HepG2 (cell line): Measurements from ENCODE around the gene TASP1. TPM values are rescaled to one million over a fixed set of nuclear protein-coding genes. Genes with fewer than 3 reads are reported as not detected.

ENCODE experiments used
- CC2D1A ChIP-seq: sonication (generic); formaldehyde crosslinking; IDR thresholded peaks from 2 replicates; pipeline ENCODE4 v1.8.1; 2023; ENCODE audit warnings: mild to moderate bottlenecking, missing genetic modification reagents
- FOXA3 ChIP-seq: IDR thresholded peaks from 2 replicates; pipeline ENCODE4 v1.6.1; 2016; ENCODE audit warnings: missing genetic modification reagents, missing compliant biosample characterization
- HOXA5 ChIP-seq: sonication (generic); formaldehyde crosslinking; IDR thresholded peaks from 2 replicates; pipeline ENCODE4 v1.4.0; 2020; ENCODE audit warnings: missing genetic modification reagents
- KDM5B ChIP-seq: sonication (generic); formaldehyde crosslinking; IDR thresholded peaks from 2 replicates; pipeline ENCODE4 v1.4.0; 2020; ENCODE audit warnings: missing genetic modification reagents, mild to moderate bottlenecking, borderline replicate concordance
- MYNN ChIP-seq: sonication (generic); formaldehyde crosslinking; IDR thresholded peaks from 2 replicates; pipeline ENCODE4 v1.4.0; 2020; ENCODE audit warnings: mild to moderate bottlenecking, low read depth, missing genetic modification reagents
- RCOR2 ChIP-seq: IDR thresholded peaks from 2 replicates; pipeline ENCODE4 v1.6.1; 2016; ENCODE audit warnings: missing biosample characterization, missing genetic modification reagents
- RELA ChIP-seq: sonication (generic); formaldehyde crosslinking; IDR thresholded peaks from 2 replicates; pipeline ENCODE4 v1.4.0; 2020; ENCODE audit warnings: missing genetic modification reagents
- SATB2 ChIP-seq: sonication (generic); formaldehyde crosslinking; IDR thresholded peaks from 2 replicates; pipeline ENCODE4 v1.5.0; 2020; ENCODE audit warnings: missing genetic modification reagents
- SIN3A ChIP-seq: IDR thresholded peaks from 2 replicates; pipeline ENCODE4 v1.6.1; 2011; ENCODE audit warnings: low read depth, mild to moderate bottlenecking, control low read depth, low read length, borderline replicate concordance
- SIX1 ChIP-seq: sonication (generic); formaldehyde crosslinking; IDR thresholded peaks from 2 replicates; pipeline ENCODE4 v1.4.0; 2020; ENCODE audit warnings: missing genetic modification reagents, borderline replicate concordance
- SP2 ChIP-seq: sonication (generic); formaldehyde crosslinking; IDR thresholded peaks from 2 replicates; pipeline ENCODE4 v1.5.1; 2020; ENCODE audit warnings: mild to moderate bottlenecking, missing genetic modification reagents
- SP5 ChIP-seq: IDR thresholded peaks from 2 replicates; pipeline ENCODE4 v1.6.1; 2016; ENCODE audit warnings: low read depth, borderline replicate concordance
- SRSF4 ChIP-seq: fragments of 200-400 bp; formaldehyde crosslinking; IDR thresholded peaks from one replicate; pipeline ENCODE4 v1.6.1; 2018; ENCODE audit warnings: mild to moderate bottlenecking, low read depth, low read length, moderate library complexity; ENCODE audit not compliant: poor library complexity, severe bottlenecking
- TBL1XR1 ChIP-seq: fragments of 150-350 bp; IDR thresholded peaks from 2 replicates; pipeline ENCODE4 v1.6.1; 2014; ENCODE audit warnings: borderline replicate concordance, low read length; ENCODE audit not compliant: partially characterized antibody
- ZNF335 ChIP-seq: sonication (generic); formaldehyde crosslinking; IDR thresholded peaks from 2 replicates; pipeline ENCODE4 v1.4.0; 2020; ENCODE audit warnings: missing genetic modification reagents
- ZNF496 ChIP-seq: sonication (generic); formaldehyde crosslinking; IDR thresholded peaks from 2 replicates; pipeline ENCODE4 v1.8.1; 2023; ENCODE audit warnings: mild to moderate bottlenecking, moderate library complexity, missing genetic modification reagents; ENCODE audit not compliant: insufficient replicate concordance
- ZNF792 ChIP-seq: IDR thresholded peaks from 2 replicates; pipeline ENCODE4 v1.6.1; 2016
- ZNF883 ChIP-seq: sonication (generic); formaldehyde crosslinking; IDR thresholded peaks from 2 replicates; pipeline ENCODE4 v1.5.1; 2020; ENCODE audit warnings: mild to moderate bottlenecking, missing genetic modification reagents; ENCODE audit errors: not compliant biosample characterization
- polyA plus RNA-seq, 8 experiments: library from polyadenylated mRNA; depleted of rRNA in 3 of 8; stranded (reverse) in 7 of 8; unstranded in 1 of 8; fragments of >200 nt; fragmentation: Illumina TruSeq in 4 of 8; extraction: Trizol in 4 of 8; gene quantifications; 2 replicates each; pipeline versions ENCODE4 v1.2.1 to v1.2.3, GENCODE V29; 2011 to 2016; ENCODE audit warnings: low read depth in 4 of 8, missing spikeins in 1 of 8, mixed read lengths in 1 of 8; ENCODE audit not compliant: insufficient read depth in 1 of 8
- total RNA-seq, 5 experiments: library from RNA; depleted of rRNA; stranded (reverse); fragments of >200 nt; fragmentation: Illumina TruSeq; extraction: Trizol; gene quantifications; 2 replicates each; pipeline ENCODE4 v1.2.3, GENCODE V29; 2016; ENCODE audit warnings: low read depth in 1 of 5
- TF ChIP-seq, protein P1 (sequence below): IDR thresholded peaks from 2 replicates; pipeline ENCODE4 v1.6.1; 2012; ENCODE audit warnings: low read length, improper control_type of control experiment
- TF ChIP-seq, protein P2 (sequence below): fragments of 450-650 bp; IDR thresholded peaks from 2 replicates; pipeline ENCODE4 v1.6.1; 2016
- TF ChIP-seq, protein P3 (sequence below): sonication (generic); formaldehyde crosslinking; IDR thresholded peaks from 2 replicates; pipeline ENCODE4 v1.8.0; 2022; ENCODE audit warnings: low read depth, missing genetic modification reagents
- TF ChIP-seq, protein P4 (sequence below): sonication (generic); formaldehyde crosslinking; IDR thresholded peaks from 2 replicates; pipeline ENCODE4 v1.8.0; 2022; ENCODE audit warnings: missing genetic modification reagents, low read depth, mild to moderate bottlenecking, borderline replicate concordance
- TF ChIP-seq, protein P5 (sequence below): sonication (generic); formaldehyde crosslinking; IDR thresholded peaks from 2 replicates; pipeline ENCODE4 v1.4.0; 2020; ENCODE audit warnings: mild to moderate bottlenecking, missing genetic modification reagents
- TF ChIP-seq, protein P6 (sequence below): sonication (generic); formaldehyde crosslinking; IDR thresholded peaks from 2 replicates; pipeline ENCODE4 v1.4.0; 2020; ENCODE audit warnings: missing genetic modification reagents

Gene TASP1
- total and polyA plus RNA-seq, 2 of the 13 experiments (the other 11 are each of a cell fraction or from before 2014, with no cell fraction given) = 10.0 to 25.2 TPM

DNA sequence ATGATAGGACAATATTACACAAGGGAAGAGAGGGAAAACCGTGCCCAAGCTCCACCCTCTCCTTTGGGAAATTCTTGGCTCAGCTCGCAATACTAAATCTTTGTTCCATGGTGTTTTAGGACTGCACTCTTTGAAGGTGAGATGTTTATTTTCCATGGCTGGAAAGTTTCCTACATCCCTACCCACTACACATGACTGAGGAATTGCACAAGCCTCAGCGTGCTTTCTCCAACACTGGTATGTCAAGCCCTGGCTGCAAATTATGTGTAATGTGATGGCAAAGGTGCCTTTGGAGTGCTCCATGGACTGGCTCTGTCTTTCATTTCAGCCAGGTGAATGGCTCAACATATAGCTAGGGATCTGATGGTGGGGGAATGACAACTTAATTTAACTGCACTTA is 283.3 kb downstream of the TASP1 start (continued):
- TF ChIP-seq, protein P1, sequence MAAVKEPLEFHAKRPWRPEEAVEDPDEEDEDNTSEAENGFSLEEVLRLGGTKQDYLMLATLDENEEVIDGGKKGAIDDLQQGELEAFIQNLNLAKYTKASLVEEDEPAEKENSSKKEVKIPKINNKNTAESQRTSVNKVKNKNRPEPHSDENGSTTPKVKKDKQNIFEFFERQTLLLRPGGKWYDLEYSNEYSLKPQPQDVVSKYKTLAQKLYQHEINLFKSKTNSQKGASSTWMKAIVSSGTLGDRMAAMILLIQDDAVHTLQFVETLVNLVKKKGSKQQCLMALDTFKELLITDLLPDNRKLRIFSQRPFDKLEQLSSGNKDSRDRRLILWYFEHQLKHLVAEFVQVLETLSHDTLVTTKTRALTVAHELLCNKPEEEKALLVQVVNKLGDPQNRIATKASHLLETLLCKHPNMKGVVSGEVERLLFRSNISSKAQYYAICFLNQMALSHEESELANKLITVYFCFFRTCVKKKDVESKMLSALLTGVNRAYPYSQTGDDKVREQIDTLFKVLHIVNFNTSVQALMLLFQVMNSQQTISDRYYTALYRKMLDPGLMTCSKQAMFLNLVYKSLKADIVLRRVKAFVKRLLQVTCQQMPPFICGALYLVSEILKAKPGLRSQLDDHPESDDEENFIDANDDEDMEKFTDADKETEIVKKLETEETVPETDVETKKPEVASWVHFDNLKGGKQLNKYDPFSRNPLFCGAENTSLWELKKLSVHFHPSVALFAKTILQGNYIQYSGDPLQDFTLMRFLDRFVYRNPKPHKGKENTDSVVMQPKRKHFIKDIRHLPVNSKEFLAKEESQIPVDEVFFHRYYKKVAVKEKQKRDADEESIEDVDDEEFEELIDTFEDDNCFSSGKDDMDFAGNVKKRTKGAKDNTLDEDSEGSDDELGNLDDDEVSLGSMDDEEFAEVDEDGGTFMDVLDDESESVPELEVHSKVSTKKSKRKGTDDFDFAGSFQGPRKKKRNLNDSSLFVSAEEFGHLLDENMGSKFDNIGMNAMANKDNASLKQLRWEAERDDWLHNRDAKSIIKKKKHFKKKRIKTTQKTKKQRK = no peak
- no peak for TF ChIP-seq SIN3A
- TF ChIP-seq RELA = no peak
- no peak for TF ChIP-seq ZNF335
- TF ChIP-seq SP2 (CRISPR knock-in tag) = no peak
- TF ChIP-seq HOXA5 (CRISPR knock-in tag) = no peak
- TF ChIP-seq, protein P2, sequence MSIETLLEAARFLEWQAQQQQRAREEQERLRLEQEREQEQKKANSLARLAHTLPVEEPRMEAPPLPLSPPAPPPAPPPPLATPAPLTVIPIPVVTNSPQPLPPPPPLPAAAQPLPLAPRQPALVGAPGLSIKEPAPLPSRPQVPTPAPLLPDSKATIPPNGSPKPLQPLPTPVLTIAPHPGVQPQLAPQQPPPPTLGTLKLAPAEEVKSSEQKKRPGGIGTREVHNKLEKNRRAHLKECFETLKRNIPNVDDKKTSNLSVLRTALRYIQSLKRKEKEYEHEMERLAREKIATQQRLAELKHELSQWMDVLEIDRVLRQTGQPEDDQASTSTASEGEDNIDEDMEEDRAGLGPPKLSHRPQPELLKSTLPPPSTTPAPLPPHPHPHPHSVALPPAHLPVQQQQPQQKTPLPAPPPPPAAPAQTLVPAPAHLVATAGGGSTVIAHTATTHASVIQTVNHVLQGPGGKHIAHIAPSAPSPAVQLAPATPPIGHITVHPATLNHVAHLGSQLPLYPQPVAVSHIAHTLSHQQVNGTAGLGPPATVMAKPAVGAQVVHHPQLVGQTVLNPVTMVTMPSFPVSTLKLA = no peak
- no peak for TF ChIP-seq SP5 (CRISPR knock-in tag)
- TF ChIP-seq, protein P3, sequence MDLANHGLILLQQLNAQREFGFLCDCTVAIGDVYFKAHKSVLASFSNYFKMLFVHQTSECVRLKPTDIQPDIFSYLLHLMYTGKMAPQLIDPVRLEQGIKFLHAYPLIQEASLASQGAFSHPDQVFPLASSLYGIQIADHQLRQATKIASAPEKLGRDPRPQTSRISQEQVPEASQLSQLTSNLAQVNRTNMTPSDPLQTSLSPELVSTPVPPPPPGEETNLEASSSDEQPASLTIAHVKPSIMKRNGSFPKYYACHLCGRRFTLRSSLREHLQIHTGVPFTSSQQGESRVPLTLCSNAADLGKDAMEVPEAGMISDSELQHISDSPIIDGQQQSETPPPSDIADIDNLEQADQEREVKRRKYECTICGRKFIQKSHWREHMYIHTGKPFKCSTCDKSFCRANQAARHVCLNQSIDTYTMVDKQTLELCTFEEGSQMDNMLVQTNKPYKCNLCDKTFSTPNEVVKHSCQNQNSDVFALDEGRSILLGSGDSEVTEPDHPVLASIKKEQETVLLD = no peak
- TF ChIP-seq MYNN (CRISPR knock-in tag) = no peak
- no peak for TF ChIP-seq ZNF883 (CRISPR knock-in tag)
- TF ChIP-seq, protein P4, sequence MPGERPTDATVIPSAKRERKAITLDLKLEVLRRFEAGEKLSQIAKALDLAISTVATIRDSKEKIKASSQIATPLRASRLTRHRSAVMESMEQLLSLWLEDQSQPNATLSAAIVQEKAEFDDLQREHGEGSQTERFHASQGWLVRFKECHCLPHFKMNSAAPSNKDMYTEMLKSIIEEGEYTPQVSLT (CRISPR knock-in tag) = no peak
- no peak for TF ChIP-seq CC2D1A (CRISPR knock-in tag)
- no peak for TF ChIP-seq FOXA3 (CRISPR knock-in tag)
- no peak for TF ChIP-seq TBL1XR1
- TF ChIP-seq, protein P5, sequence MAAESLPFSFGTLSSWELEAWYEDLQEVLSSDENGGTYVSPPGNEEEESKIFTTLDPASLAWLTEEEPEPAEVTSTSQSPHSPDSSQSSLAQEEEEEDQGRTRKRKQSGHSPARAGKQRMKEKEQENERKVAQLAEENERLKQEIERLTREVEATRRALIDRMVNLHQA = no peak
- TF ChIP-seq SRSF4 = no peak
- no peak for TF ChIP-seq SIX1 (CRISPR knock-in tag)
- TF ChIP-seq ZNF792 = no peak
- TF ChIP-seq KDM5B (CRISPR knock-in tag) = no peak
- no peak for TF ChIP-seq ZNF496 (CRISPR knock-in tag)
- TF ChIP-seq SATB2 (CRISPR knock-in tag) = no peak
- no peak for TF ChIP-seq RCOR2 (CRISPR knock-in tag)
- TF ChIP-seq, protein P6, sequence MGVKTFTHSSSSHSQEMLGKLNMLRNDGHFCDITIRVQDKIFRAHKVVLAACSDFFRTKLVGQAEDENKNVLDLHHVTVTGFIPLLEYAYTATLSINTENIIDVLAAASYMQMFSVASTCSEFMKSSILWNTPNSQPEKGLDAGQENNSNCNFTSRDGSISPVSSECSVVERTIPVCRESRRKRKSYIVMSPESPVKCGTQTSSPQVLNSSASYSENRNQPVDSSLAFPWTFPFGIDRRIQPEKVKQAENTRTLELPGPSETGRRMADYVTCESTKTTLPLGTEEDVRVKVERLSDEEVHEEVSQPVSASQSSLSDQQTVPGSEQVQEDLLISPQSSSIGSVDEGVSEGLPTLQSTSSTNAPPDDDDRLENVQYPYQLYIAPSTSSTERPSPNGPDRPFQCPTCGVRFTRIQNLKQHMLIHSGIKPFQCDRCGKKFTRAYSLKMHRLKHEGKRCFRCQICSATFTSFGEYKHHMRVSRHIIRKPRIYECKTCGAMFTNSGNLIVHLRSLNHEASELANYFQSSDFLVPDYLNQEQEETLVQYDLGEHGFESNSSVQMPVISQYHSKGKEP (CRISPR knock-in tag) = no peak
